ENCODE measurements around the gene MRPL53. TPM values are rescaled to one million over a fixed set of nuclear protein-coding genes. Genes with fewer than 3 reads are reported as not detected.

Gene MRPL53
- total and polyA plus RNA-seq, 2 of the 13 experiments (the other 11 are each of a cell fraction or from before 2014, with no cell fraction given) = 34.3 to 51.9 TPM

DNA sequence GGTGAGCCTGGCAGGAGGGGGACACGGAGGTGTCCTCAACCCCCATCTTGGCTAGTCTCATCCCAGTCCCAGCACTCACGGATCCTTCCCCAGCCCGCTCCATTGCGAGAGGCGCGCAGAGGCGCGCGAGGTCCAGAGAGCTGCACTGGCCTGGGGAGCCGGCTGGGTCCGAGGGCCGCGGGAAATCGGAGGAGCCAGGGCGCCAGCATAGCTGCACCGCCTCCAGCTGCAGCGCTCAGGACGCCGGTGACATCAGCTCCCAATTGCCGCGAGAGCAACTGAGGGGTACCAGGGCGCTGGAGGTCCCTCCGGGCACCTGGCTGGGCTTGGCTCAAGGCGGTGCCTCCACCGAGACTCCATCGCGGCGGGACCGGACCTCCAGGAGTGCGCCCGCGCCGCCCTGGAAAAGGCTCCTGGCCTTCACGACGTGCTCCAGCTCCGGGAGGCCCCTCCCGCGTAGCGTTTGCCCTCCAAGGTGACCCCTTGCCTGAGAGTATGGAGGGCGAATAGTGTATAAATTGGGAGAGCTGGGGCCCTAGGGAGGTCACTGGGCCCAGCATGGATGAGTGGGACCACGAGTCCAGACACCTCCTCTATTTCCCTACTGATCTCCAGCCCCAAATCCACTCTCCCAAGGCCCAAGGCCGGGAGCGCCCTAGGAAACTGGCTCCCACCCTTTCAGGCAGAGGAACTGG lies 36.2 kb downstream of the MRPL53 start (continued):
- peak; percentile 99 for TF ChIP-seq AGO2 (optimal IDR thresholded peaks at IDR 0.05; ENCODE audit: low read depth, low read length)
- no peak for TF ChIP-seq HNRNPL (IDR thresholded peaks at IDR 0.05; ENCODE audit: low read depth, low read length)
- no peak for TF ChIP-seq ZNF124 (CRISPR knock-in tag; IDR thresholded peaks at IDR 0.05)
- TF ChIP-seq, protein P1, sequence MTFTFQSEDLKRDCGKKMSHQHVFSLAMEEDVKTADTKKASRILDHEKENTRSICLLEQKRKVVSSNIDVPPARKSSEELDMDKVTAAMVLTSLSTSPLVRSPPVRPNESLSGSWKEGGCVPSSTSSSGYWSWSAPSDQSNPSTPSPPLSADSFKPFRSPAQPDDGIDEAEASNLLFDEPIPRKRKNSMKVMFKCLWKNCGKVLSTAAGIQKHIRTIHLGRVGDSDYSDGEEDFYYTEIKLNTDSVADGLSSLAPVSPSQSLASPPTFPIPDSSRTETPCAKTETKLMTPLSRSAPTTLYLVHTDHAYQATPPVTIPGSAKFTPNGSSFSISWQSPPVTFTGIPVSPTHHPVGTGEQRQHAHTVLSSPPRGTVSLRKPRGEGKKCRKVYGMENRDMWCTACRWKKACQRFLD (CRISPR knock-in tag; IDR thresholded peaks at IDR 0.05; ENCODE audit: borderline replicate concordance) = no peak
- TF ChIP-seq ZNF672 (CRISPR knock-in tag; IDR thresholded peaks at IDR 0.05) = no peak
- no peak for TF ChIP-seq WIZ (CRISPR knock-in tag; IDR thresholded peaks at IDR 0.05)
- TF ChIP-seq ZNF274 (CRISPR knock-in tag; IDR thresholded peaks at IDR 0.05) = no peak
- TF ChIP-seq HMG20A (CRISPR knock-in tag; IDR thresholded peaks at IDR 0.05; ENCODE audit: borderline replicate concordance) = no peak
- TF ChIP-seq FOXC1 (CRISPR knock-in tag; IDR thresholded peaks at IDR 0.05; ENCODE audit: borderline replicate concordance) = 0 out of 2 replicates have a peak, but pooled peaks have one; percentile 52
- no peak for TF ChIP-seq ZNF556 (CRISPR knock-in tag; IDR thresholded peaks at IDR 0.05; ENCODE audit: borderline replicate concordance)
- no peak for TF ChIP-seq KDM3A (CRISPR knock-in tag; IDR thresholded peaks at IDR 0.05; ENCODE audit: low read depth)
- no peak for TF ChIP-seq ZC3H4 (CRISPR knock-in tag; IDR thresholded peaks at IDR 0.05; ENCODE audit: borderline replicate concordance)
- TF ChIP-seq GABPB1 (CRISPR knock-in tag; IDR thresholded peaks at IDR 0.05) = peak; percentile 15; the same call in 1 of the 2 replicates
- TF ChIP-seq, protein P2, sequence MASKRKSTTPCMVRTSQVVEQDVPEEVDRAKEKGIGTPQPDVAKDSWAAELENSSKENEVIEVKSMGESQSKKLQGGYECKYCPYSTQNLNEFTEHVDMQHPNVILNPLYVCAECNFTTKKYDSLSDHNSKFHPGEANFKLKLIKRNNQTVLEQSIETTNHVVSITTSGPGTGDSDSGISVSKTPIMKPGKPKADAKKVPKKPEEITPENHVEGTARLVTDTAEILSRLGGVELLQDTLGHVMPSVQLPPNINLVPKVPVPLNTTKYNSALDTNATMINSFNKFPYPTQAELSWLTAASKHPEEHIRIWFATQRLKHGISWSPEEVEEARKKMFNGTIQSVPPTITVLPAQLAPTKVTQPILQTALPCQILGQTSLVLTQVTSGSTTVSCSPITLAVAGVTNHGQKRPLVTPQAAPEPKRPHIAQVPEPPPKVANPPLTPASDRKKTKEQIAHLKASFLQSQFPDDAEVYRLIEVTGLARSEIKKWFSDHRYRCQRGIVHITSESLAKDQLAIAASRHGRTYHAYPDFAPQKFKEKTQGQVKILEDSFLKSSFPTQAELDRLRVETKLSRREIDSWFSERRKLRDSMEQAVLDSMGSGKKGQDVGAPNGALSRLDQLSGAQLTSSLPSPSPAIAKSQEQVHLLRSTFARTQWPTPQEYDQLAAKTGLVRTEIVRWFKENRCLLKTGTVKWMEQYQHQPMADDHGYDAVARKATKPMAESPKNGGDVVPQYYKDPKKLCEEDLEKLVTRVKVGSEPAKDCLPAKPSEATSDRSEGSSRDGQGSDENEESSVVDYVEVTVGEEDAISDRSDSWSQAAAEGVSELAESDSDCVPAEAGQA (IDR thresholded peaks at IDR 0.05; ENCODE audit: low read depth) = no peak
- TF ChIP-seq, protein P2 (CRISPR knock-in tag; IDR thresholded peaks at IDR 0.05; ENCODE audit: borderline replicate concordance) = no peak
- no peak for TF ChIP-seq ZNF326 (CRISPR knock-in tag; IDR thresholded peaks at IDR 0.05; ENCODE audit: borderline replicate concordance)
- TF ChIP-seq CHD2 (IDR thresholded peaks at IDR 0.05; ENCODE audit: low read depth, low read length) = no peak
- no peak for TF ChIP-seq MEIS1 (CRISPR knock-in tag; IDR thresholded peaks at IDR 0.05; ENCODE audit: borderline replicate concordance)
- no peak for TF ChIP-seq ATAD3A (CRISPR knock-in tag; IDR thresholded peaks at IDR 0.05)
- no peak for TF ChIP-seq TAF1 (CRISPR knock-in tag; IDR thresholded peaks at IDR 0.05)
- no peak for TF ChIP-seq ASH2L (IDR thresholded peaks at IDR 0.05; ENCODE audit: insufficient read length, low read depth, low read length)
- TF ChIP-seq MAFF (IDR thresholded peaks at IDR 0.05; ENCODE audit: low read depth, low read length) = no peak
- TF ChIP-seq, protein P3, sequence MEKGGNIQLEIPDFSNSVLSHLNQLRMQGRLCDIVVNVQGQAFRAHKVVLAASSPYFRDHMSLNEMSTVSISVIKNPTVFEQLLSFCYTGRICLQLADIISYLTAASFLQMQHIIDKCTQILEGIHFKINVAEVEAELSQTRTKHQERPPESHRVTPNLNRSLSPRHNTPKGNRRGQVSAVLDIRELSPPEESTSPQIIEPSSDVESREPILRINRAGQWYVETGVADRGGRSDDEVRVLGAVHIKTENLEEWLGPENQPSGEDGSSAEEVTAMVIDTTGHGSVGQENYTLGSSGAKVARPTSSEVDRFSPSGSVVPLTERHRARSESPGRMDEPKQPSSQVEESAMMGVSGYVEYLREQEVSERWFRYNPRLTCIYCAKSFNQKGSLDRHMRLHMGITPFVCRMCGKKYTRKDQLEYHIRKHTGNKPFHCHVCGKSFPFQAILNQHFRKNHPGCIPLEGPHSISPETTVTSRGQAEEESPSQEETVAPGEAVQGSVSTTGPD (CRISPR knock-in tag; IDR thresholded peaks at IDR 0.05) = no peak
- no peak for TF ChIP-seq ADNP (CRISPR knock-in tag; IDR thresholded peaks at IDR 0.05)

Data from HepG2 (cell line).